Measurements from ENCODE around the gene LYPD3.

- TF ChIP-seq TAF1 (IDR thresholded peaks at IDR 0.05; ENCODE audit: borderline replicate concordance, low read depth, low read length), result no peak
- no peak for TF ChIP-seq POU2F2 (IDR thresholded peaks at IDR 0.05; ENCODE audit: borderline replicate concordance, low read depth, low read length)
- TF ChIP-seq, protein P1, sequence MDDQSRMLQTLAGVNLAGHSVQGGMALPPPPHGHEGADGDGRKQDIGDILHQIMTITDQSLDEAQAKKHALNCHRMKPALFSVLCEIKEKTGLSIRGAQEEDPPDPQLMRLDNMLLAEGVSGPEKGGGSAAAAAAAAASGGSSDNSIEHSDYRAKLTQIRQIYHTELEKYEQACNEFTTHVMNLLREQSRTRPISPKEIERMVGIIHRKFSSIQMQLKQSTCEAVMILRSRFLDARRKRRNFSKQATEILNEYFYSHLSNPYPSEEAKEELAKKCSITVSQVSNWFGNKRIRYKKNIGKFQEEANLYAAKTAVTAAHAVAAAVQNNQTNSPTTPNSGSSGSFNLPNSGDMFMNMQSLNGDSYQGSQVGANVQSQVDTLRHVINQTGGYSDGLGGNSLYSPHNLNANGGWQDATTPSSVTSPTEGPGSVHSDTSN (IDR thresholded peaks at IDR 0.05; ENCODE audit: insufficient replicate concordance, low read depth, low read length), result no peak
Observed at GRCh38 chr19:43460362-43461016, 4.9 kb downstream of the LYPD3 start.

All from GM12878 (cell line).